Measurements from ENCODE around the gene LASP1. TPM values are rescaled to one million over a fixed set of nuclear protein-coding genes. Genes with fewer than 3 reads are reported as not detected.

The LASP1 gene
- total RNA-seq, 1 experiment from 2014 or later: 106 TPM

DNA sequence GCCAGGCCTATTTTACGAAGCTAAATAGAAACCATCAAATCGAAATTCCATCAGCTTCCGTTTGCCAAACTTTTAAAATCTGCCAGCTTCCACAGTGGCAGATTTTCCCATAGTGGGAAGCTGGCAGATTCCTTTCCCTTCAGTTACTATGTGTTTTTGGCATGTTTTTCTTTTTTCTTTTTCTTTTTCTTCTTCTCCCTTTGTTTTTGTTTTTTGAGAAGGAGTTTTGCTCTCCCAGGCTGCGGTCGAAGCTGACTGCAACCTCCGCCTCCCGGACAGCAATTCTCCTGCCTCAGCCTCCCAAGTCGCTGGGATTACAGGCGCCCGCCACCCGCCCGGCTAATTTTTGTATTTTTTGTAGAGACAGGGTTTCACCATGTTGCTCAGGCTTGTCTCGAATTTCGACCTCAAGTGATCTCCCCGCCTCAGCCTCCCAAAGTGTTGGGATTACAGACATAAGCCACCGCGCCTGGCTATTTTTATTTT is 44.1 kb upstream of the LASP1 start:
- H4K20me1 ChIP-seq (ENCODE audit: low read length): no peaks in the 10 kb centered on the region
- no peaks in the 10 kb centered on the region for H3K36me3 ChIP-seq (ENCODE audit: low read depth, low read length)
- intact Hi-C loops (cut with micrococcal nuclease): no loop called here
- BruUV-seq (replicated peaks): no TSS peak
- ATAC-seq (no peak), DNase-seq (no peak)
- H2AFZ ChIP-seq (ENCODE audit: low read length): peak overlapping the region; percentile 71
- no peaks in the 10 kb centered on the region for H3K9me2 ChIP-seq (replicated peaks; ENCODE audit: low read length)
- peak overlapping the region; percentile 80 for H3K4me3 ChIP-seq (ENCODE audit: low read length)
- TF ChIP-seq, protein P1, sequence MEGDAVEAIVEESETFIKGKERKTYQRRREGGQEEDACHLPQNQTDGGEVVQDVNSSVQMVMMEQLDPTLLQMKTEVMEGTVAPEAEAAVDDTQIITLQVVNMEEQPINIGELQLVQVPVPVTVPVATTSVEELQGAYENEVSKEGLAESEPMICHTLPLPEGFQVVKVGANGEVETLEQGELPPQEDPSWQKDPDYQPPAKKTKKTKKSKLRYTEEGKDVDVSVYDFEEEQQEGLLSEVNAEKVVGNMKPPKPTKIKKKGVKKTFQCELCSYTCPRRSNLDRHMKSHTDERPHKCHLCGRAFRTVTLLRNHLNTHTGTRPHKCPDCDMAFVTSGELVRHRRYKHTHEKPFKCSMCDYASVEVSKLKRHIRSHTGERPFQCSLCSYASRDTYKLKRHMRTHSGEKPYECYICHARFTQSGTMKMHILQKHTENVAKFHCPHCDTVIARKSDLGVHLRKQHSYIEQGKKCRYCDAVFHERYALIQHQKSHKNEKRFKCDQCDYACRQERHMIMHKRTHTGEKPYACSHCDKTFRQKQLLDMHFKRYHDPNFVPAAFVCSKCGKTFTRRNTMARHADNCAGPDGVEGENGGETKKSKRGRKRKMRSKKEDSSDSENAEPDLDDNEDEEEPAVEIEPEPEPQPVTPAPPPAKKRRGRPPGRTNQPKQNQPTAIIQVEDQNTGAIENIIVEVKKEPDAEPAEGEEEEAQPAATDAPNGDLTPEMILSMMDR (conservative IDR thresholded peaks at IDR 0.05; ENCODE audit: low read depth, low read length): no peak
- TF ChIP-seq EZH2phosphoT487 (IDR thresholded peaks at IDR 0.05; ENCODE audit: borderline replicate concordance, low read length): no peak
- no peaks in the 10 kb centered on the region for H3F3A ChIP-seq (ENCODE audit: low read length, unreplicated experiment)
- H3K9me3 ChIP-seq (ENCODE audit: low read length): no peaks in the 10 kb centered on the region
- peak overlapping the region; percentile 97 for H3K27ac ChIP-seq (ENCODE audit: low read length)
- POLR2A ChIA-PET (ENCODE audit: unreplicated experiment): interaction anchor here (0.6 to 0.7 kb wide), 2 partner anchors 8 to 18 kb away, joined by 4 to 8 read pairs; no protein-coding TSS in a partner anchor
- peak overlapping the region; percentile 98 for H3K9ac ChIP-seq (ENCODE audit: low read length)
- H3K4me2 ChIP-seq (ENCODE audit: low read length): peak overlapping the region; percentile 78
- CTCF ChIA-PET: no interaction called here
- no peaks in the 10 kb centered on the region for H3K27me3 ChIP-seq (ENCODE audit: low read length)
- peaks cover 9% of the 10 kb centered on the region for H3K4me1 ChIP-seq (ENCODE audit: insufficient read depth, low read length)
- H3K79me2 ChIP-seq (ENCODE audit: low read length): peaks cover 35% of the 10 kb centered on the region

DNA sequence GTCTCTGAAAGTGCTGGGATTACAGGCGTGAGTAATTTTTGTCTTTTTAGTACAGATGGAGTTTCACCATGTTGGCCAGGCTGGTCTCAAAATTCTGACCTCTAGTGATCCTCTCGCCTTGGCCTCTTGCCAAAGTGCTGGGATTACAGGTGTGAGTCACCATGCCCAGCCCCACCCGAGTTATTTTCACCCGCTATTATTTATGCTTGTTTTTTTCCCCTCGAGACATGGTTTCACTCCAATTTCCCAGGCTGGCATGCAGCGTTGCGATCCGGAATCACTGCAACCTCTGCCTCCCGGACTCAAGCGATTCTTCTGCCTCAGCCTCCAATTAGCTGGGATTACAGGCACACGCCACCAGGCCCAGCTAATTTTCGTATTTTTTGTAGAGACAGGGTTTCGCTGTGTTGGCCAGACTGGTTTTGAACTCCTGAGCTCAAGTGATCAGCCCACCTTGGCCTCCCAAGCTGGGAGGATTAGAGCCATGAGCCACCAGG is 25.5 kb upstream of the LASP1 start:
- intact Hi-C loops (cut with micrococcal nuclease): no loop called here
- Histone ChIP-seq H3K9ac (ENCODE audit: low read length) (no peak overlapping the region), H3K4me1 (ENCODE audit: insufficient read depth, low read length) (no peaks in the 10 kb centered on the region), H3K36me3 (ENCODE audit: low read depth, low read length) (peaks cover 16% of the 10 kb centered on the region), H3K27me3 (ENCODE audit: low read length) (no peaks in the 10 kb centered on the region), H3F3A (ENCODE audit: low read length, unreplicated experiment) (no peaks in the 10 kb centered on the region), H3K79me2 (ENCODE audit: low read length) (0 out of 2 replicates have a peak, but pooled peaks cover under 1% of the 10 kb centered on the region), H2AFZ (ENCODE audit: low read length) (no peak overlapping the region), H3K4me2 (ENCODE audit: low read length) (no peak overlapping the region), H4K20me1 (ENCODE audit: low read length) (0 out of 2 replicates have a peak, but pooled peaks cover 1% of the 10 kb centered on the region), H3K9me2 (replicated peaks; ENCODE audit: low read length) (no peaks in the 10 kb centered on the region), H3K27ac (ENCODE audit: low read length) (no peak overlapping the region), H3K9me3 (ENCODE audit: low read length) (no peaks in the 10 kb centered on the region), H3K4me3 (ENCODE audit: low read length) (no peak overlapping the region)
- DNase-seq (no peak), ATAC-seq (no peak)
- no peak for TF ChIP-seq EZH2 (IDR thresholded peaks at IDR 0.05; ENCODE audit: low read length, unreplicated experiment)
- TF ChIP-seq, protein P1 (conservative IDR thresholded peaks at IDR 0.05; ENCODE audit: low read depth, low read length): no peak
- no TSS peak for BruUV-seq (replicated peaks)
- CTCF ChIA-PET: no interaction called here
- POLR2A ChIA-PET (ENCODE audit: unreplicated experiment): no interaction called here

DNA sequence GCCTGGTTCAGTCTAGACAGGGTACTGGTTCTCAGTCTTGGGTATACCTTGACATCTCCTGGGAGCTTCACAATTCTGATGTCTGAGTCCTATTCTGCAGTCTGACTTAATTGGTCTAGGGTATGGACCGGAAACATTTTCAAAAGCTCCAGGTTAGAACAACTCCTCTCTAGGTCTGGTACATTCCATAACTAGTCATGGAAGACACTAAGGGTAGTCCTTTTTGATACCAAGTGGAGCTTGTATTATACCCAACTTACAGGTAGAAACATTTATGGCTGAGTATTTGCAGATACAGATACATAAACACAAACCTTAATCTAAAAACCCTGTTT is 21.3 kb upstream of the LASP1 start:
- ChIA-PET CTCF (no interaction called here), POLR2A (ENCODE audit: unreplicated experiment) (no interaction called here)
- H2AFZ ChIP-seq (ENCODE audit: low read length): no peak overlapping the region
- H4K20me1 ChIP-seq (ENCODE audit: low read length): peaks cover 35% of the 10 kb centered on the region
- H3K9me2 ChIP-seq (replicated peaks; ENCODE audit: low read length): no peaks in the 10 kb centered on the region
- H3K36me3 ChIP-seq (ENCODE audit: low read depth, low read length): peaks cover 52% of the 10 kb centered on the region
- no peak overlapping the region for H3K4me2 ChIP-seq (ENCODE audit: low read length)
- no TSS peak for BruUV-seq (replicated peaks)
- H3K4me1 ChIP-seq (ENCODE audit: insufficient read depth, low read length): peaks cover 11% of the 10 kb centered on the region; the same call in 1 of the 2 replicates
- H3K79me2 ChIP-seq (ENCODE audit: low read length): peaks cover 39% of the 10 kb centered on the region
- H3K27me3 ChIP-seq (ENCODE audit: low read length): no peaks in the 10 kb centered on the region
- DNase-seq (no peak), ATAC-seq (no peak)
- H3K4me3 ChIP-seq (ENCODE audit: low read length): no peak overlapping the region
- H3F3A ChIP-seq (ENCODE audit: low read length, unreplicated experiment): no peaks in the 10 kb centered on the region
- intact Hi-C loops (cut with micrococcal nuclease): no loop called here
- no peaks in the 10 kb centered on the region for H3K9me3 ChIP-seq (ENCODE audit: low read length)
- TF ChIP-seq EZH2phosphoT487 (IDR thresholded peaks at IDR 0.05; ENCODE audit: borderline replicate concordance, low read length) (no peak), EZH2 (IDR thresholded peaks at IDR 0.05; ENCODE audit: low read length, unreplicated experiment) (no peak)
- TF ChIP-seq, protein P1 (conservative IDR thresholded peaks at IDR 0.05; ENCODE audit: low read depth, low read length): no peak
- no peak overlapping the region for H3K27ac ChIP-seq (ENCODE audit: low read length)
- H3K9ac ChIP-seq (ENCODE audit: low read length): no peak overlapping the region
